ENCODE measurements around the gene TANC1. TPM values are rescaled to one million over a fixed set of nuclear protein-coding genes. Genes with fewer than 3 reads are reported as not detected.

Gene TANC1
- total and polyA plus RNA-seq, 4 donors, result 23.0 to 31.6 (median 25.0) TPM

DNA sequence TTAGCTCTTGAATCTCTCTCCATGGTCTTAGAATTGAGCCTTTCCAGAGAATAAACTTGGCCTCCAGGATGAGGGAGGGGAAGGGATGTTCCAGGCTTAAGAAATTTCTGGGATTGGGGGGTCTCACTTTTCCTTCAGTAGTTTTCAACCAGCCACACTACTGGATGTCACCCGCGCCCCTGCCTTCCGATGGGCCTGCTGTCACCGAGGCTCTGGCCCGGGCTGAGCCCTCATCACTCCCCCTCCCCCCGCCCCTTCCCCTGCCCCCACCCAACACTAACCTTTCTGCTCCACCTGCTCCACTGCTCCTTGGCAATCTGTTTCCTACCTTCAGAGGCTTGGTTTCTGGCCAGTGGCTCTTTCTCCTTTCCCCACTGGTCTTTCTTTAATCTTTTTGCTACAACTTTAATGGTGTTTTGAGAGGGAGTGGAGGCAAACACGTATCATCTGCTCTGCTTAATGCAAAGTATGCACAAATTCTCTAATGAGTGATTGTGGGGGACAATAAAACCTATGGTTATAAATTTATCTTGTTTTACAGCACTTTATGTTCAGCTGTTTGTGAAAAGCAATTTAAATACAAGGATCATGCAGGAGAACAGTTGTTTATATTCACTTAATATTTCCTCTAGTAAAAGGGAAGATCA is 162.9 kb downstream of the TANC1 start:
- Histone ChIP-seq H3K27ac (ENCODE audit: low read depth, low read length) (no peak overlapping the region), H3K4me1 (ENCODE audit: control insufficient read depth, insufficient read depth, low read length) (peaks cover 22% of the 10 kb centered on the region)

DNA sequence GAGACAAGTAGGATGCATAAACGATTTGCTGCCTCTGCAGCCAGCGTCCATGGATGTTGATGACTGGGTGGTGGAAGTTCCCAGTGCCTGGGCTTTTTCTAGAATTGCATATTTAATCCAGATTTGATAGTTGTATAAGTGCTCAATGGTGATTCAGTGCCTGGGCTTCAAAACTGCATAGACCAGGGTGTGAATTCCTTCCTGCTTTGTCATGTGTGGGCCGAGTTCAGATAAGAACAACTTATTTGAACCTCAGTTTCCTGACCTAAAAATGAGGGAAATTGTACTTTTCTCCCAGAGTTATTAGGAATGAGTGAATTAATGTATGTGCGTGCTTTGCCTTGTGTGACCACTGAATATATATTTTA is 163.5 kb downstream of the TANC1 start:
- Histone ChIP-seq H3K4me3 (ENCODE audit: low read depth, low read length) (no peak overlapping the region), H3K36me3 (ENCODE audit: control insufficient read depth, insufficient read depth, low read length) (no peaks in the 10 kb centered on the region), H3K4me1 (ENCODE audit: control insufficient read depth, insufficient read depth, low read length) (peaks cover 22% of the 10 kb centered on the region), H3K27ac (ENCODE audit: low read depth, low read length) (no peak overlapping the region), H3K9me3 (ENCODE audit: control insufficient read depth, insufficient read depth, low read length) (peaks cover 2% of the 10 kb centered on the region), H3K27me3 (ENCODE audit: control insufficient read depth, insufficient read depth, low read length) (no peaks in the 10 kb centered on the region)
- DNase-seq (ENCODE audit: low read depth in 4 of 6, low spot score in 6 of 6), result no peak
- 48% methylated on average over 2 of the region's 4 CpGs for WGBS (ENCODE audit: insufficient coverage)

More for the DNA sequence above, 162.9 kb downstream of the TANC1 start:
- Histone ChIP-seq H3K36me3 (ENCODE audit: control insufficient read depth, insufficient read depth, low read length) (no peaks in the 10 kb centered on the region), H3K4me3 (ENCODE audit: low read depth, low read length) (no peak overlapping the region), H3K27me3 (ENCODE audit: control insufficient read depth, insufficient read depth, low read length) (no peaks in the 10 kb centered on the region), H3K9me3 (ENCODE audit: control insufficient read depth, insufficient read depth, low read length) (peaks cover 2% of the 10 kb centered on the region)
- peak in 1 of 6 donors; percentile 64 for DNase-seq (ENCODE audit: low read depth in 4 of 6, low spot score in 6 of 6)
- 90% methylated on average over 2 of the region's 7 CpGs for WGBS (ENCODE audit: insufficient coverage)

DNA sequence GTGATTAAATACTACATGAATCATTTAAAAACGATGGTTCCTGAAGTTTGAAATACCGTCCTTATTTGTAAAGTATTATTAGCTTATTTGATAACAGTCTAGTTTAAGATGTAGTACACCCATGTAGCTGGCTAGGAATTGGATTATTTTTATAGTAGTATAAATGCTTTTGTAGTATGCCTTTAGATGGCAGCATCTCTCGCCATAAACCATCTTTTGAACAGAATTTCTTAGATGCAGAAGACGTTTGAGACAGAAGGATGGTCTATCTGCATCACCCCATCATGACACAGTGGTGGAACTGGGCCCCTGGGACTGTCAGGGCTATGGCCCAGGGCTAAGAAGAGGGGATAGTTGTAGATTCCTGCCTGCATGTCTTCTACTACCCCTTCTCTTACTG is 165.4 kb downstream of the TANC1 start:
- H3K9me3 ChIP-seq (ENCODE audit: control insufficient read depth, insufficient read depth, low read length), result no peaks in the 10 kb centered on the region
- no peaks in the 10 kb centered on the region for H3K27me3 ChIP-seq (ENCODE audit: control insufficient read depth, insufficient read depth, low read length)
- no peak overlapping the region for H3K27ac ChIP-seq (ENCODE audit: low read depth, low read length)
- no peaks in the 10 kb centered on the region for H3K36me3 ChIP-seq (ENCODE audit: control insufficient read depth, insufficient read depth, low read length)
- peaks cover 25% of the 10 kb centered on the region for H3K4me1 ChIP-seq (ENCODE audit: control insufficient read depth, insufficient read depth, low read length)
- peak in 1 of 6 donors; percentile 82 for DNase-seq (ENCODE audit: low read depth in 4 of 6, low spot score in 6 of 6)
- WGBS (ENCODE audit: insufficient coverage), result no CpG with 5 or more reads among the region's 4 CpGs
- no peak overlapping the region for H3K4me3 ChIP-seq (ENCODE audit: low read depth, low read length)

DNA sequence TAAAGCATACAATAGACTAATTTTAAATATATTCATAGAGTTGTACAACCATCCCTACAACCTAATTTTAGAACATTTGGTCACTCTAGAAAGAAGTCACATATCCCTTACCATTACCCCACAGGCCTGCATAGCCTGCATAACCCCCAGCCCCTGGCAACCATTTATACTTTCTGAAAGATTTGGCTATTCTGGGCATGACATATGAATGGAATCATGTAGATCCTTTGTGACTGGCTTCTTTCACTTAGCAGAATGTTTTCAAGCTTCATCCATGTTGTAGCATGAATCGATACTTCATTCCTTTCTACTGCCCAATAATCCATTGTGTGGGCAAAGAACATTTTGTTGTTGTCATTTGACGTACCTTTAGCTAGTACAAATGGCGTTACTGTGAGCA is 166.5 kb downstream of the TANC1 start:
- 100% methylated on average over 1 of the region's 3 CpGs for WGBS (ENCODE audit: insufficient coverage)
- peak overlapping the region; percentile 57 for H3K27ac ChIP-seq (ENCODE audit: low read depth, low read length)
- DNase-seq (ENCODE audit: low read depth in 4 of 6, low spot score in 6 of 6), result no peak
- H3K4me1 ChIP-seq (ENCODE audit: control insufficient read depth, insufficient read depth, low read length), result peaks cover 22% of the 10 kb centered on the region
- no peaks in the 10 kb centered on the region for H3K36me3 ChIP-seq (ENCODE audit: control insufficient read depth, insufficient read depth, low read length)
- H3K4me3 ChIP-seq (ENCODE audit: low read depth, low read length), result no peak overlapping the region
- H3K9me3 ChIP-seq (ENCODE audit: control insufficient read depth, insufficient read depth, low read length), result no peaks in the 10 kb centered on the region
- H3K27me3 ChIP-seq (ENCODE audit: control insufficient read depth, insufficient read depth, low read length), result no peaks in the 10 kb centered on the region

DNA sequence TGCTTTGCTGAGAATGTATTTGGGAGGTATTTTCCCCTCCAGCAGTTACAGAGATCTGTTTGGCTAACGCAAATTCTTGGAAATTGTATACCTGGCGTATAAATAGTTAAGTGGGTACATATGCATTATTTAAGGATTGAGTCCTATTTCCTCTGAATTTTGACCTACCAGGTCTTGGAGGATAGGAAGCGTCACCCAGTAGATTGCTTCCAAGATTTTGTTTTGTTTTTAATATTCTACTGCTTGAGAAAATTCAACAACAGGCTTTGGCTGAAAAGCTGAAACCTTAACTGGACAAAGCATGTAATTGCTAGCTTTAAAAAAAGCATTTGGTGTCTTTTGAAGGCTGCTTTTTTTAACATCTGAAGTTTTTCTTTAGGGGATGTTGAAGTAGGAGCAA is 168.0 kb downstream of the TANC1 start:
- Histone ChIP-seq H3K36me3 (ENCODE audit: control insufficient read depth, insufficient read depth, low read length) (no peaks in the 10 kb centered on the region), H3K27ac (ENCODE audit: low read depth, low read length) (peak overlapping the region; percentile 33), H3K27me3 (ENCODE audit: control insufficient read depth, insufficient read depth, low read length) (no peaks in the 10 kb centered on the region), H3K9me3 (ENCODE audit: control insufficient read depth, insufficient read depth, low read length) (no peaks in the 10 kb centered on the region), H3K4me3 (ENCODE audit: low read depth, low read length) (no peak overlapping the region), H3K4me1 (ENCODE audit: control insufficient read depth, insufficient read depth, low read length) (peaks cover 14% of the 10 kb centered on the region)
- no CpG with 5 or more reads among the region's 3 CpGs for WGBS (ENCODE audit: insufficient coverage)
- no peak for DNase-seq (ENCODE audit: low read depth in 4 of 6, low spot score in 6 of 6)

DNA sequence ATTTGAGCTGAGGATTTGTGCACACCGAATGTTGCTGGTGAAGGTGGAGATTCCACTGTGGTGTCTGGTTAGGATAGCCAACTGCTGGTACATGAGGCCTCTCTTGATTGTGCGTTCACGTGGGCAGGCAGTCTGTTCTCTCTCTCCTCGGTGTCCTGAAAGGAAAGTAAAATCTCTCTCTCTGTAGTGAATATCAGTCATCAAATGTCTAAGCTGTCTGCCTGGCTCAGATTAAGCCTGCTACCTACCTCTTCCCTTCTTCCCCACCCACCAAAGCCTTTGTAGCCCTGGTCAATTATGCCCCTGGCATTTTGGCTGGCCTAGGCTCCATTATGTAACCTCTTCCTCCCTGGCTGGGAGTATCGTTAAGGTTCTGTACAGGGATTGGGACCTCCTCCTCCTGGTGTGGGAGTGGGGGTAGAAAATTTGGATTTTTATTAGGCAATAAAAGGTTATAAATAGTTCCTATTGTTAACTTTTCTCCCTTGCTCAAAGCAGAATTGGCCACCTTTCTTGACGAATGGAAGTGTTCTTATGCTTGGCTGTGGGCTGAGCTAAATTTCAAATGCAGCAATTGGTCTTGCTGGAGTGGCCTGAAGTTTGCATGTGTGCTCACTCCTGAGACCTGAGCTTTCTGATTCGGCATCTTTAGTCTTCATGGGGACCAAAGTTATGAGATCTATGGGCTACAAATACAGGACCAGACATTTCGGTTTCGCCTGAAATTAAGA is 169.2 kb downstream of the TANC1 start:
- DNase-seq (ENCODE audit: low read depth in 4 of 6, low spot score in 6 of 6), result no peak
- WGBS (ENCODE audit: insufficient coverage), result 87% methylated on average over 4 of the region's 9 CpGs
- Histone ChIP-seq H3K9me3 (ENCODE audit: control insufficient read depth, insufficient read depth, low read length) (no peaks in the 10 kb centered on the region), H3K27ac (ENCODE audit: low read depth, low read length) (no peak overlapping the region), H3K4me3 (ENCODE audit: low read depth, low read length) (no peak overlapping the region), H3K4me1 (ENCODE audit: control insufficient read depth, insufficient read depth, low read length) (peaks cover 14% of the 10 kb centered on the region), H3K27me3 (ENCODE audit: control insufficient read depth, insufficient read depth, low read length) (no peaks in the 10 kb centered on the region), H3K36me3 (ENCODE audit: control insufficient read depth, insufficient read depth, low read length) (no peaks in the 10 kb centered on the region)

DNA sequence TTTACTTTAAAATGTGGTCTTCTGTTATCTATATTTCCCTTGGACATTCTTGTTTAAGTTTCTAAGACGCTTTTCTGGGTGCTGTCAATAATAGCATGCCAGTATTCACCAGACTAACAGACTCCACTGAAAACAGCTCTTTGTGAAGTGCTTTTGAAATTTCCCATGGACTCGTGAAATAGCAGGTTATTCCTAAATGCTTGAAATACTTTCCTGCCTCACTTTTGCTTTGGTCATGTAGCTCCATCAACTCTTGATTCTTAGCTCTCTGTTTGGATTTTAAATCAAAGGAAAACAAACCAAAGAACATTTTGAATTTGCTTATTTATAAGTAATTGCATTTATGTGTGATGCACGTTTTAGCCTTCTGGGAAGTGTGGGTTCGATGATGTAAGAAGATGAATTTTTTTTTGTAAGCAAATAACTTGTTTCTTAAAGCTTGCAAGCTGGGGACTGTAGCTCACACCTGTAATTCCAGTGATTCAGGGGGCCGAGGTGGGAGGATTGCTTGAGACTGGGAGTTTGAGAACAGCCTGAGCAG is 170.3 kb downstream of the TANC1 start:
- DNase-seq (ENCODE audit: low read depth in 4 of 6, low spot score in 6 of 6), result no peak
- no peaks in the 10 kb centered on the region for H3K36me3 ChIP-seq (ENCODE audit: control insufficient read depth, insufficient read depth, low read length)
- H3K9me3 ChIP-seq (ENCODE audit: control insufficient read depth, insufficient read depth, low read length), result no peaks in the 10 kb centered on the region
- H3K4me3 ChIP-seq (ENCODE audit: low read depth, low read length), result no peak overlapping the region
- no peak overlapping the region for H3K27ac ChIP-seq (ENCODE audit: low read depth, low read length)
- H3K4me1 ChIP-seq (ENCODE audit: control insufficient read depth, insufficient read depth, low read length), result peaks cover 14% of the 10 kb centered on the region
- WGBS (ENCODE audit: insufficient coverage), result 78% methylated on average over 3 of the region's 5 CpGs
- no peaks in the 10 kb centered on the region for H3K27me3 ChIP-seq (ENCODE audit: control insufficient read depth, insufficient read depth, low read length)

DNA sequence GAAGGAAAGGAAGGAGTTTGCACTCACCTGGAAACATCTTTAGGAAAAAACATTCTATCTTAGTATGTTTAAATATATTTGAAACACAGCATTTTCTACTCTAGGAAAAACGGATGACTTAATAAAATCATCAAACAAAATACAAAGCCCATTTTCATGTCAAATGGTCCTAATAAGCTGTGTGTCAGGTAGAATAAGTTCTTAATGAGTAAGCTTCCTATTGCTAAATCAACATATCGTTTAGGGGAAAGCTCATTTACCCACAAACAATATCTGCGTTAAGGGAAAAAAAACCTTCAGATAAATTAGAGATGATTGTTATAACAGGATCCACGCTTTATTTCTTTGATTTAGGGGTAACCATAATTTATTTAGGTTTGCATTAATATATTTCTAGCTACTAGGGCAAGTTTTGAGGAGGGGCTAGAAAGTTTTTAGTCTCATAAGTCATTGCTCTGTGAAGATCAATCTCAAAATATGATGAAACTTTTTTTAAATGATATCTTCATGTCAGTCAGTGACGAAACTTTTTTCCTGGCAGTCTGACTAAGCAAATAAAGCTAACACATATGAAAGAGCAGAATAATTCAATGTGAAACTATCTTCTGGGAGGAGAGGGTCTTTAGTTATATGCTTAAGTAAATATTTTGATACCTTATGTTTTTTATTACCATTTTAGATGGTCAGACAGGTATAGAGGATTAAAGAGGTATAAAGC is 170.9 kb downstream of the TANC1 start:
- no peak for DNase-seq (ENCODE audit: low read depth in 4 of 6, low spot score in 6 of 6)
- Histone ChIP-seq H3K4me1 (ENCODE audit: control insufficient read depth, insufficient read depth, low read length) (peaks cover 14% of the 10 kb centered on the region), H3K27ac (ENCODE audit: low read depth, low read length) (no peak overlapping the region), H3K4me3 (ENCODE audit: low read depth, low read length) (no peak overlapping the region), H3K27me3 (ENCODE audit: control insufficient read depth, insufficient read depth, low read length) (no peaks in the 10 kb centered on the region), H3K9me3 (ENCODE audit: control insufficient read depth, insufficient read depth, low read length) (no peaks in the 10 kb centered on the region), H3K36me3 (ENCODE audit: control insufficient read depth, insufficient read depth, low read length) (no peaks in the 10 kb centered on the region)
- no CpG with 5 or more reads among the region's 5 CpGs for WGBS (ENCODE audit: insufficient coverage)

DNA sequence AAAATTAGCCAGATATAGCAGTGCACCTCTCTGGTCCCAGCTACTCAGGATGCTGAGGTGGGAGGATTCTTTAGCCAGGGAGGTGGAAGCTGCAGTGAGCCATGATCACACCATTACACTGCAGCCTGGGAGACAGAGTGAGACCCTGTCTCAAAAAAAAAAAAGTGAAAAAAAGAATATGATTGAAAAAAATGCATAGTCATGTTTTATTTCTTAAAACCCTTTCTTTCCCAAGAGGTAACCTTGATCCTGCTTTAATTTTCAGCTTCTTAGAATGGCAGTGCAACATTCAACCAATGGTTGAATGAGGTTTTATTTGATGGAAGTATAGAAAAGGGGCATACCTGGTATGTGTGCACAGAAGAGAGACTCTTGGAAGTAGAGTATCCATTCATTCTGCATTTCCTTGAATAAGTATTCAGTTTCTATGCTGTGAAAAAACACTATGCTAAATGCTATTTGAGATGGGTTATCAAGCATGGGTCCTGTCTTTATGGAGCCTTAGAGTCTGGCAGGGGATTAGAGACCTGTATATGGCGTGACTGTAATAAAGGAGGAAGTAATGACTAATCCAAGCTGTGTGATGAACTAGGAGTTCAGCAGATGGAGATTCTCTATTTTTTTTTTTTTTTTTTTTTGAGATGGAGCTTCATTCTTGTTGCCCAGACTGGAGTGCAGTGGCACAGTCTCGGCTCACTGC is 171.8 kb downstream of the TANC1 start:
- no peak overlapping the region for H3K27ac ChIP-seq (ENCODE audit: low read depth, low read length)
- DNase-seq (ENCODE audit: low read depth in 4 of 6, low spot score in 6 of 6), result no peak
- no peaks in the 10 kb centered on the region for H3K27me3 ChIP-seq (ENCODE audit: control insufficient read depth, insufficient read depth, low read length)
- peaks cover 14% of the 10 kb centered on the region for H3K4me1 ChIP-seq (ENCODE audit: control insufficient read depth, insufficient read depth, low read length)
- no peaks in the 10 kb centered on the region for H3K9me3 ChIP-seq (ENCODE audit: control insufficient read depth, insufficient read depth, low read length)
- no peak overlapping the region for H3K4me3 ChIP-seq (ENCODE audit: low read depth, low read length)
- no CpG with 5 or more reads among the region's 2 CpGs for WGBS (ENCODE audit: insufficient coverage)
- no peaks in the 10 kb centered on the region for H3K36me3 ChIP-seq (ENCODE audit: control insufficient read depth, insufficient read depth, low read length)
